HG03097 (cell line): ENCODE data around the gene SLC16A12.

ENCODE experiments used
- ATAC-seq: cut with Tn5 transposase; IDR thresholded peaks from one replicate; pipeline ENCODE4 v1.9.1; 2021; ENCODE audit not compliant: unreplicated experiment, low FRiP score

The SLC16A12 gene, protein sequence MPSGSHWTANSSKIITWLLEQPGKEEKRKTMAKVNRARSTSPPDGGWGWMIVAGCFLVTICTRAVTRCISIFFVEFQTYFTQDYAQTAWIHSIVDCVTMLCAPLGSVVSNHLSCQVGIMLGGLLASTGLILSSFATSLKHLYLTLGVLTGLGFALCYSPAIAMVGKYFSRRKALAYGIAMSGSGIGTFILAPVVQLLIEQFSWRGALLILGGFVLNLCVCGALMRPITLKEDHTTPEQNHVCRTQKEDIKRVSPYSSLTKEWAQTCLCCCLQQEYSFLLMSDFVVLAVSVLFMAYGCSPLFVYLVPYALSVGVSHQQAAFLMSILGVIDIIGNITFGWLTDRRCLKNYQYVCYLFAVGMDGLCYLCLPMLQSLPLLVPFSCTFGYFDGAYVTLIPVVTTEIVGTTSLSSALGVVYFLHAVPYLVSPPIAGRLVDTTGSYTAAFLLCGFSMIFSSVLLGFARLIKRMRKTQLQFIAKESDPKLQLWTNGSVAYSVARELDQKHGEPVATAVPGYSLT

DNA sequence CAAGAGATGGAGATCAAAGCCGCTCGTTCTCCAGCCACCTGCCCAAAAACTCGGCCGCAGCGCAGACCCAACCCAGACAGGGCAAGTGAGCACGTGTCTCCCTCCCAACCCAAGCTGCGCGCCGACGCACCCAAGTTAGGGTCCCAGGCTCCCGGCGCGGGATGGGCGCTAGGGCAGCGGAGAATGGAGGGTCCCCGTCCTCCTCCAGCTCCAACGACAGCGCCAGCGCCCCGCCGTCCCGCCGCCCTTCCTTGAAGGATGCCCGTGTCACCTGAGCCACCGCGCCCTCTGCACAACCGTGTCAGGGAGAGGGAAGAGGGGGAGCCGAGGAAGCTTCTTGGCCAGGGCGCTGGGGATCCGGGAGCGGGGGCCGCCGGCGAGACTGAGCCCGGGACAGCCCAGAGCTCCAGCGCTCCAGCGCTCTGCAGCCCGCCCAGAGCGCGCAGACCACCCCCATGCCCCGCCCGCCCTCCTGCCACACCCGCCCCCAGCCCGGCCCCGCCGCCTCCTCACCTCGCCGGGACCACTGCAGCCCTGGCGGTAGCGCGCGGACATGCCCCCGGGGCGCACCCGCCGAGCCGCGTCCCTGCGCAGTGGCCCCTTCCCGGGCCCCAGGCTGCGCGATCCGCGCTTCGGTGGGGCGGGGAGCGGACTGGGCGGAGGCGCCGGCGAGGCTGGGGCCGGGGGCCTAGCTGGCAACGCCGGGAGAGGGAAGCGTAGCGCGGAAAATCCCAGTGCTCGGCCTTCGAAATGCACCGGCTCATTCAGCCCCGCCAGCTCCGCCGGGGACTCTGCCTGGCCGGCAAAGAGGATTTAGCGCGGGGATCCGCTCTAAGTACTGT lies at the start of gene SLC16A12:
Gene SLC16A12, minus strand, starts transcription at position 424 of the 842 bp plus-strand sequence. CDS start 73,016 bp downstream, outside the sequence.
- ATAC-seq: no peak

DNA sequence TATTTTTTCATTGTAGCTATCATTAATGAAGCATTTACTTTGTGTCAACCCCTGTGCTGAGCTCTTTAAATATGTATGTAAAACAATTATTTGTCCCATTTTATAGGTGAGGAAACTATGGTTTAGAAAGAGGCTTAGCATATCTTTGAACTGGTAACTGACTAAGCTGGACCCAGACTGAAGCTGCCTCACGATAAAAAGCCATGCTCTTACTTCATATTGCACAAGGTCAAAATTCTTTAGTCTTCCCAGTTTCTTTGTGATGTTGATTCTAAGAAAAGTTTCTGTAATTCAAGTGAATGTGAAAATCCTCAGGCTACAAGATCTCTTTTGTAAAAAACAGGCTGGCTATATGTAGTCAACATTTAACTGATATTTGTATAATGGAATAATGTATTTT lies 46.6 kb upstream of the SLC16A12 start:
- no peak for ATAC-seq

DNA sequence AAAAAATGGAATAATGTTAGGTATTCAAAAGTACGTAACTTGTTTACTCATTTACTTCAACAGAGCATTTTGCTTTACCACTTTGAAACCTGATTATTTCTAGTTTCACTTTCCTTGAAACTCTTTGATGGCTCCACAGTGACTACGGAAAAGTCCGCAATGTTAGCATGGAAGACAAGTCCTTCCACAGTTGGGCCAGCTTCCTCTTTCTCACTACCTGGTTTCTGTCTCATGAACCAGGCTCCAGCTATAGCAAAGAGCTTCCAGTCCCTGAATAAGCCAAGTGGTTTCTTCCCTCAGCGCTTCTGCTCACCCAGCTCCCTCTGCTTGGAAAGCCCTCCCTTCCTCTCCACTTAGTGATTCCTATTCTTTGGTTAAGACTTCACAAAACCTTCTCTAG lies 44.8 kb upstream of the SLC16A12 start:
- no peak for ATAC-seq

DNA sequence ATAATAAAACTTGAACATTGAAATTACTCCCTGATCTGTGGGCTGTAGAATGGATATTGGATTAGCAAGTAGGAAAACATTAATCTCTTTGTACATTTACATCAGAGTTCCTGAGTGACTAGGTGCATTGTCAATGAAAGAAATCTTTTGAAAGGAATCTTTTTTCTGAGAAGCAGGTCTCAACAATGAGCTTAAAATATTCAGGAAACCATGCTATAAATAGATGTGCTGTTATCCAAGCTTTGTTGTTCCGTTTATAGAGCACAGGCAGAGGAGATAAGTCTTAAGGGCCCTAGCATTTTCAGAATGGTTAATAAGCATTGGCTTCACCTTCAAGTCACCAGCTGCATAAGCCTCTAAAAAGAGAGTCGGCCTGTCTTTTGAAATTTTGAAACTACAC lies 41.3 kb upstream of the SLC16A12 start:
- no peak for ATAC-seq

DNA sequence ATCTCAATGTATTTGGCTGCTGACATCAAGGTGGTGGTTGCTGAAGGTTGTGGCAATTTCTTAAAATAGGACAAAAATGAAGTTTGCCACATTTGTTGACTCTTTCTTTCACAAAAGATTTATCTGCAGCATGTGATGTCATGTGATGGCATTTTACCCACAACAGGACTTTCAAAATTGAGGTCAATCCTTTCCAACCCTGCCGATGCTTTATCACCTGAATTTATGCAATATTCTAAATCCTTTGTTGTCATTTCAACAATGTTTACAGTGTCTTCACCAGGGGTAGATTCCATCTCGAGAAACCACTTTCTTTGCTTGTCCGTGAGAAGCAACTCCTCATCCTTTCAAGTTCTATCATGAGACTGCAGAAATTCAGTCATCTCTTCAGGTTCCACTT lies 40.6 kb upstream of the SLC16A12 start:
- no peak for ATAC-seq

DNA sequence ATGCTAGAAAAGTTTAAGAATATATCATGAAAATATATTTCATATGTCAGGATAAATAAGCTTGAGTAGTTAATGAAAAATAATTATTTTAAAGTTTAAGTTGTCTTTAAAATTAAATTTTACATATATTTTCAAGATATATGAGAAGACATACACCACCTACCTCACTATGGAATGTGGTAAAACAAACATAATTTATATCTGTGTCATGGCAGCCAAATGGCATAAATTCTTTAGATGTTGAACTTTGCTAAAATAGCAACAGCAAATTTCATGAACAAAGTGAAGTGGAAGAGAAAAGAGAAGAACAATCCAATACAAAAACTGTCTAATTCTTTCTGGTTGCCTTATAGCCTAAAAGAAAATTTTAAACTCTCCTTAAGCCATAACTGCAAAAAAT lies 39.6 kb upstream of the SLC16A12 start:
- ATAC-seq: no peak

DNA sequence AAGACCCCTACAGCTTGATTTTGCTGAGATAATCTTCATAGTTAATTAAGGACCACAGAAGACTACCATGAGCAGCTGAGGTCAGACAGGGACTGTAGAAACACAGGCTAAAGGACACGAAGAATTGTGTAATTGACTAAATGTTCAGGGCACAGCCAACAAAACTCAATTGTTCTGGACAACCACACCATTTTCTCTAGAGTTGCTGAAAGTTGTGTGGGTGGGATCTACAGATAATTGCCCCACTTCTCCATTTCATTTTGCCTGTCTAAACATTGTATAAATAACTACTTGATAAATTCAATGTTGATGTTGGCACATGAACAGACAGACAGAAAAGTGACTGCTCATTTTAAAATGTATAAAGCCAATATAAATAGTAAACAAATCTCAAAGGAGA lies 39.0 kb upstream of the SLC16A12 start:
- ATAC-seq: no peak

DNA sequence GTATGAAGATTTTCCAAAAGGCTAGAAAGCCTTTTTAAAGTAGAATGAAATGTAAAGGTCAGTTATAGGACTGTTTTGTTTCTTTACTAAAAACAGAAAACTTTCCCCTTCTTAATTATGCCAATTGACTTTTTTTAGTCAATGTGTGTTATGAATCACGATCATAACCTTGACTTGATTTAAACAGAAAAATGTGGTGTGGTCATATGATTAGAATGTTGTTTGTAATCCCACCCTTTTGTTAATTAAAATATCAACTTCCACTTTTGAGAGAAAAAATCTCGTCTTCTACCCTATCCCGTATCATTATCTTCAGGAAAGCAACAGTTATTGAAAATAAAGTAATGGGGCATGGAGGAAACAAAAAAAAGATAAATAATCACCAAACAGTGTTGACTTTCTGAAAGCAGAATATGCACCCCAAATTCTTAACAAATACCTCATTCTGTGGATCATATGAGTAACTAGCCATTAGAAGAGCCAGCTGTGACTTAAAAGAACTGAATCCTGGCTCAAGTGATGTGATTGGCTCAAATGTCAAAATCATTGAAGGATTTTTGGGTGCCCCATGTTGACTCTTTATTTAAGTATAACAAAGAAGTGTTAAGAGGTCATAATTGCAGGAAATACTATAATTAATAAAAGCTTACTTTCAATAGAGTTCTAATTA lies 32.3 kb upstream of the SLC16A12 start:
- ATAC-seq: no peak

DNA sequence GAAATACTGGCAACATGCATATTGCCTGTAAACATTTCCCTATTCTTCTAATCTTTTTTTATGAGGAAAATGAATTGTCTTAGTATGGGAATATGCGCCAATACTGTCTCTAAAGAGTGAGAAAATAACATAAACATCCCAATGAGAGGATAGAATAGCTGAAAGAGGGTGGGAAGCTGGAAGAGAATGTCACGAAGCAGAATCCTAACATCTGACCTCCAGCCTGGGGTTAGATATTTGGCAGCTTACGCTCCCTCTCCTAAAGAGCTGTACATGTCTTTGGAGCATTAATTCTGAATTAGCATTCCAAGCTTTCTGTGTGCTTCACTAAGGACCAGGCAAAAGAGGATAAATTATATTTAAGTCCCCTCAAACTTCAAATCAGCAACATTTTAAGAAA lies 31.6 kb upstream of the SLC16A12 start:
- ATAC-seq: no peak

DNA sequence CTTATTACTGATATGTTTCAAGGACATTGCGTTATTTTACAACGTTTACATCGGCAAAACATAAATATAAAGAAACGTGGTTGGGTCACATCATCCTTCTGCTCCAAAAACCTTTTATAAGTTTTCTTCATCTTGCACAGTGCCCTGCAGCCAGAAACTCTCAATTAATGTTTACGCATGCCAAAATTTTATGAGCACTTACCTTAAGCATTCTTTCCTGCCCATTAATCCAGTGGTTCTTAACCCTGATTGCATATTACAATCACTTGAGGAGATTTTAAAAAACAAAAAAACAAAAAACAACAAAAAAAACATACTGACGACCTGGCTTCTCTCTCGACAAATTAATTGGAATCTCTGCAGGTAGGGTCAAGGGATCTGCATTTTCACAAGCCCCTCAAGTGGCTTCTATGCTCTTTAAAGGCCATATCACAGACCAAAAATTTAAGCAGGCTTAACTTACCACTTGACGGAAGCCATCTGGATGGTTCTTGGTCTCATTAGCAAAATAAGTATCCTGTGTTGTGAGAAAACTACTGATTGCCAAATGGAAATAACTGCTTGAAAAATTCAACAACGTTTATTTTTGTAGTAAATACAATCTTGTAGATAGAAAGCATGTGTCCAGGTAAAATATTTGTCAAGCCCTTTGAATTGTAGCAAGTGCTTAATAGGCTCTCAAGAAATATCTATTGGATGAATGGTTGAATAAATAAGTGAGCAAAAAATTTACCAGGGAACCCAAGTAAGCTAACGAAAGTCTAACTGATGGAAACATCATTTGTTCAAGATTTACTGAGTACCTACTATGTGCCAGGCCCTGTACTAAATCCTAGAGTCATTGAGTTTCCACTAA lies 30.9 kb upstream of the SLC16A12 start:
- no peak for ATAC-seq

DNA sequence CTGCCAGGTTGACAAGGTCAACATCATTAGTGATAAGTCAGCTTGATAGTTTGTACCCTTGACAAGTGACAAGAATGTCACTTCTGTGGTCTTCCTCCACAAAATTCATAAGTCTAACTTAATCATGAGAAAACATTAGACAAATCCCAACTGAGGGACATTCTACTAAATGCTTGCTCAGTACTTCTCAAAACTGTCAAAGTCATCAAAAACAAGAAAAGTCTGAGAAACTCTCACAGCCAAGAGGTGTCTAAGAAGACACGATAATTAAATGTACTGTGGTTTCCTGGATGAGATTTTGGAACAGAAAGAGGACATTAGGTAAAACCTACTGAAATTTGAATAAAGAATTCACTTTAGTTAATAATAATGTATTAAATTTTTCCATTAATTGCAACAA lies 29.8 kb upstream of the SLC16A12 start:
- ATAC-seq: no peak

DNA sequence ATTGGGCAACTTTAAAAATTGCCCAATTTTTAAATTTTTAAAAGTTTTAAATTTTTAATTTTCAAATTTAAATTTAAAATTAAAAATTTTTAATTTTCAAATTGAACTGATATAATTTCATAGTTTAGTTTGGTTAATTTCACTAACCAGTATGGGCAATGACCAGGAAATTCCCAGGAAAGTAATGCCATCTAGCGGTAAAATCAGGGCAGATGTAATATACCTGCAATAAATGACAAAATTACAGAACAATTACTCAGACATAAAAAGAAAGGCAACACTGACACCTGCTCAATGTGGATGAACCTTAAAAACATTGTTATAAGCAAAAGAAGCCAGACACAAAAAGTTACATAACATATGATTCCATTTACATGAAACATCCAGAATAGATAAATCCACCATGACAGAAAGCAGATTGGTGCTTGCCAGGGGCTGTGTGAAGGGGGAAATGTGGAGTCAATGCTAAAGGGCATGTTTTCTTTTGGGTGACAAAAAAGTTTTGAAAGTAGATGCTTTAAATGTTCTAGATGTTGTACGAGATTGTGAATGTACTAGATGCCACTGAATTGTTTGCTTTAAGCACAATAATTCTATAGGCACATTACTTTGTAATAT lies 28.6 kb upstream of the SLC16A12 start:
- ATAC-seq: no peak

DNA sequence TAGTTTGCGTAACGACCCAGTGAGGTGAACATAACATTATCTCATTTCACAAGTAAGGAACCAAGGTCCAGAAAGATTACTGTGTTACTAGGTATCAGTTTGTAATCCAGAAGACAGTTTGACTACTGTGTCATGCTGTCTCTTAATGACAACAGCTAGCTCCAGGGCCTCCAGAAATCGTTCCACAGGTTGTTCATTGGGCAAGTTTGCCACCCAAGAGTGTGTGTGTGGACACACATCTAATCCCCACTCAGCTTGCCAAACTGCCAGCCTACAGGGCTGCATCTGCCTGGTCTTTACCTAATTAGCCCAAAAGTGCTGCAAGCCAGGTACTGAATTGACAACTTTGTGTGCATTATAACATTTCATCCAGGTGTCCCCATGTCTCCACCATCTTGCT lies 27.9 kb upstream of the SLC16A12 start:
- ATAC-seq: no peak

DNA sequence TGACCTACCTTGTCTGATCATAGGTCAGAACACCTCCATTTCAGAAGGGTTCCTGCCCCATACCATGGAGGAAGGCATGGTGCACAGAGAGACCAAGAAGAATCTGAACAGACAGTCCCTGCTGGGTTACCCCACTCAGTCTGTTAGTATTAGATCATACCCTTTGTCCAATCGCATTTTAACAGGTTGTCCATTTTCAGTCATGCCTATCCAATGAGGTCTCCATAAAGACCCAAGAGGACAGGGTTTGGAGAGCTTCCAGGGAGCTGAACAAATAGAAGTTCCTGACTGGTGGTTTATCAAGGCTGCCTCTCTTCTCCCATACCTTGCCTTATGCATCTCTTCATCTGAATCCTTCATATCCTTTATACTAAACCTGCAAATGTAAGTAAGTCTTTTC lies 21.2 kb upstream of the SLC16A12 start:
- ATAC-seq: no peak

DNA sequence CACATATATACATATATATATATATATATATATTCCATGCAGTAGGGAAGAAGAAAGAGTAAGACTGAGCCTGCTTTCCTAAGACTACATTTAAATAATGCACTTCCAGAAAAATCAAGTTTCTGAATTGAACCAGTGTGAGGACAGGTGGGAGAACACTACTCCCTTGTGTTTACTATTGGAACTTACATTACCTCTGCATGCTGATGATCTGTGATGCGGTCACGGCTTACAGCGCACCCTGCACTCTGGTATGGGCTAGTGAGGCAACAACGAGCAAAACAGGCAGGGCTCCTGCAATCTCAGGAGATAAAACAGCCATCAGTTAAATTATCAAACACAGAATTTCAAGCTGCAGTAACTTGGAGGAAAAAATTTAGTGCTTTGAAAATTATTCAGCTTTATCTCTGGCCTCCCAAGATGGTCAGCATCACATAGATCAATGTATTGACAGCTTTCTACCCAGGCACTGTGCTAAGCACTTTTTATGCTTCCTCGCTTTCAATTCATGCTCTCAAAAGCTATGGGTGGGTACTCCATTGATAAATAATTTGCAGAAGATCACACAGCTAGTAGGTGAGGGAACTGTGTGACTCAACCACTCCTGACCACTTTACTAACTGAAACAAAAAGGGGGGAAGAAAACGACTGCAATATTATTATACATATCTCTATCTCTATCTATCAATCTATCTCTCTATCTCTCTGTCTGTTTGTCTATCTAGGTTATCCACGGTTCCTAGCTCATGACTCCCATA lies 20.5 kb upstream of the SLC16A12 start:
- ATAC-seq: no peak

DNA sequence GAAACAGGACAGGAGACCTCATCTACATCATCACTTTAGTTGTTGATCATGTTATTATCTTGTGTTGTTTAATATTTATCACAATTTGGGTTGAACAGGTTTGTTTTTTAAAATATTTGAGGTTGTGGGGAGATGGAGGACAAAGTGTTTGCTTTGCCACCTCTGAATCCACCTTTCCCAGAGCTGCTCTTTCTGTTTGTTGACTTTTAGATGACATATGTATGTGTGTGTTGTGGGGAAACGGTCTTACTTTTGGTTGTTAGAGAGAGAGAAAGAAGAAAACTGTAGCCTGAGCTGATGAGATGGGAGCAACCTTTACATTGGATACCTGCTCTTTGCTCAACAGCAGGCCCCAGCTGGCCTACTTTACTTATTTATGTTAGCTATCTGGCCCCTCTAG lies 19.0 kb upstream of the SLC16A12 start:
- no peak for ATAC-seq

DNA sequence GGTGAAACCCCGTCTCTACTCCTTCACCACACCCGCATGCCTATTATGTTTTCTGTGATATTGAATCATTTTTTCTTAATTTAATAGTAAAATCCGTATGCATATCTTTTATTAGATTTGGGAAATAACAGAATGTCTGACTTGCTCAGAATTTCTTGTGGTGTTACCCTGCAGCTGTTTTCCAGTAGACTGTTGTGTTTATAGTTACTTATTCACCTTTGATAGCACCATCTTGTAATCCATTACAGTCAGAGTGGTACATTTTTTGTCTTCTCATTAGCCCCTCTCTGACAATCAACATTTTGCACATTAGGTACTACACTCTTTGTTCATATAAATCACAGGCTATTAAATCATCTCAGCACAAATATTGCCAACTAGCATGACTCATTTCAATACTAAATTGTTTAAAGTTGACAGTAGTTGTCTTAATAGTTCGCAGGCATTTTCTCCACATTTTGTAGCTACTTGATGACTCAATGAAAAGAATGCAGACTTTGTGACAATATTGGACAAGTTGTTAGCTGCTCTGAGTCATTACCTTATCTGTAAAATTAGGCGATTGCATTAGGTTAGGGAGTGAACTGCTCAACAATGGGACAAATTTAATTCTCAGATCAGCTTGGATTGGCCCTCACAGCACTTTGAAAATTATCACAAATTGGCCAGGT lies 17.8 kb upstream of the SLC16A12 start:
- ATAC-seq: no peak

DNA sequence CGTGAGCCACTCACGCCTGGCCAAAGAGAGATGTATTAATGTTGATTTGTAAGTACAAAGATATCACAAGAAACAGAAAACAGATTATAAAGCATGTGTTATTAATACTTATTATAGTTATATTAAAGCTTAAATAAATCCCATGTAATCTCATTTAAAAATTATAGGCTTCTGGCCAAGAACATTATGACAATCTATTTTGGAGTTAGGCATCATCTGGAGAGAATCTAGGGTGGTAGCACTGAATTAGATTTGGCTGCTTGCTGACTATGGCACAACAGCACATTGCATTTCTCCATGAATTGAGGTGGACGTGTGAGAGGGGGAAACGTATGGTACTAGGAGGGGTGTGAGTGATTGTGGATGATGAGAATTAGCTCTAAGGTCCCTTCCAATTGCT lies 16.8 kb upstream of the SLC16A12 start:
- no peak for ATAC-seq

DNA sequence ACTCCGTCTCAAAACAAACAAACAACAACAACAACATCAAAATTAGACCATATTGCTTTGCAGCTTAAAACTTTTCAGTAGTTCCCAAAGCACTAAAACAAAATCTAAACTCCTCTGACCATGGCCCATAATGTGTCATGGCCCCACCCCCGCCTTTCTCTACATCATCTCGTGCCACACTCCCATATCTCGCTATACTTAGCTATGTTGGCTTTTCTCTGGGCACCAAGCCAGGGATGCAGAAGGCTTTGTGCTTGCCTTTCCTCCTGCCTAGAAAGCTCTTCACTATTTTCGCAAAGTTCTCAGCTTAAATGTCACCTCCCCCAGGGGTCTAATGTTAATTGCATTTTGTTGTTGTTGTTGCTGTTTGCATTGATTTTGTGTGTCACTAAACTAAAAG lies 15.1 kb upstream of the SLC16A12 start:
- ATAC-seq: no peak
